AG09309 (cell line): ENCODE results near the gene ACCSL.
A peak's percentile ranks its signal among the peaks of the same experiment; 100 is the strongest.

Experiments
- DNase-seq: peaks from one replicate; pipeline ENCODE4 v3.0.0-alpha.2; 2010; ENCODE audit warnings: low read depth
- H3K4me3 ChIP-seq: 2 replicates; pipeline ENCODE4 v1.5.1; 2011; ENCODE audit warnings: mild to moderate bottlenecking, low read depth, low read length, moderate library complexity; ENCODE audit not compliant: control insufficient read depth
- TF ChIP-seq, protein P1 (sequence below): IDR thresholded peaks from 2 replicates; pipeline ENCODE4 v1.5.1; 2011; ENCODE audit warnings: mild to moderate bottlenecking, low read depth, low read length, inconsistent platforms; ENCODE audit not compliant: insufficient read depth, control insufficient read depth; ENCODE audit errors: missing control alignments

ACCSL gene

GRCh38 chr11:44010789-44011251 is 37.0 kb upstream of the ACCSL start:
- TF ChIP-seq, protein P1, sequence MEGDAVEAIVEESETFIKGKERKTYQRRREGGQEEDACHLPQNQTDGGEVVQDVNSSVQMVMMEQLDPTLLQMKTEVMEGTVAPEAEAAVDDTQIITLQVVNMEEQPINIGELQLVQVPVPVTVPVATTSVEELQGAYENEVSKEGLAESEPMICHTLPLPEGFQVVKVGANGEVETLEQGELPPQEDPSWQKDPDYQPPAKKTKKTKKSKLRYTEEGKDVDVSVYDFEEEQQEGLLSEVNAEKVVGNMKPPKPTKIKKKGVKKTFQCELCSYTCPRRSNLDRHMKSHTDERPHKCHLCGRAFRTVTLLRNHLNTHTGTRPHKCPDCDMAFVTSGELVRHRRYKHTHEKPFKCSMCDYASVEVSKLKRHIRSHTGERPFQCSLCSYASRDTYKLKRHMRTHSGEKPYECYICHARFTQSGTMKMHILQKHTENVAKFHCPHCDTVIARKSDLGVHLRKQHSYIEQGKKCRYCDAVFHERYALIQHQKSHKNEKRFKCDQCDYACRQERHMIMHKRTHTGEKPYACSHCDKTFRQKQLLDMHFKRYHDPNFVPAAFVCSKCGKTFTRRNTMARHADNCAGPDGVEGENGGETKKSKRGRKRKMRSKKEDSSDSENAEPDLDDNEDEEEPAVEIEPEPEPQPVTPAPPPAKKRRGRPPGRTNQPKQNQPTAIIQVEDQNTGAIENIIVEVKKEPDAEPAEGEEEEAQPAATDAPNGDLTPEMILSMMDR, result no peak
- DNase-seq, result peak; percentile 62
- no peak overlapping the region for H3K4me3 ChIP-seq

GRCh38 chr11:44011797-44012196 is 36.0 kb upstream of the ACCSL start:
- H3K4me3 ChIP-seq, result no peak overlapping the region
- no peak for DNase-seq
- TF ChIP-seq, protein P1, result no peak

DNA sequence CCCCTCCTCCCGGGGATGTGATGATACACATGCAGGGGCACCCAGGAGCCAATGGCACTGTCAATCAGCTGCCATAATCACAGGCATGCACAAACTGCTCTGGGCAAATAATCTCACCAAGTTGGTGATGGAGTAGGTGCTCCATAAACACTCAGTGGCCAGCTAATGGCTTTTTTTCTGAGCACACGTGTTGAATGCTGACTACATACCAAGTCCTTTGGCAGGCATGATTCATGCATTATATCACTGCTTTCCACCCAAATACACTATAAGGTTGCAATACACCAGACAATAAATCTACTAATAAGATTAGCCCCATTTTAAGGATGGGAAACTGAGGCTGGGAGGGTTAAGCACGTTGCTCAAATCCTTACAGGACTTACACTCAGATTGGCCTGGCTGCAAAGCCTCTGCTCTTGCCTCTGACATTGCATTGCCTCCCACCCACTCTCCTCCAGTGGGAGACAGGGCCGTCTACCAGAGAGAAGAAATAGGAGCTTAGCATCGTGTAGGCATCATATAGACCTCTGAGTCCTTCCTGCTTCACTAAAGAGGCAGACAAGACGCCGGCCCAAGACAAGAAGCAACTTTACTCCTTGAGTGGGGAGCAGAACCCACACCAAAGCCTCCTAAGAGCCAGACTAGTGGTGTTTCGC is 32.7 kb upstream of the ACCSL start:
- no peak for DNase-seq
- H3K4me3 ChIP-seq, result no peak overlapping the region
- TF ChIP-seq, protein P1, result no peak

- DNase-seq, result no peak
- no peak overlapping the region for H3K4me3 ChIP-seq
- TF ChIP-seq, protein P1, result no peak
These were observed 32.2 kb upstream of the ACCSL start for GRCh38 chr11:44015624-44016007.

DNA sequence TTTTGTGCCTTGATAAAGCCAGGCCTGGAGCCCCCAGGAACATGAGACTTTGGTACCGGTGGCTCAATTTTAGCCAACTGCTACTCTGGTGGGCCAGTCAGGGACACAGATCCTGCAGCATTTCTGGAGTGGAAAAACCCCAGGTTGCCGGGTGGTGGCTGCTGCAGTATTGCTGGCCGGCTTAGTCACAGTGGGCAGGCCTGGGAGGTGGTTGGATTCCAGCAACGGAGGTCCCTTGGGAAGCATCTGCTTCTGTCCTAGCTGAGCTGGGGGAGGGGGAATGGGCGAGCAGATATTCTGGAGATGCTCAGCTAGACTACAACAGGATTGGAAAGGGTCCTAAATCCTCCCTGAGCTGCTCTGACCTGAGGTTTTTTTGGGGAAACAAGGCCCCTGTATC is 31.6 kb upstream of the ACCSL start:
- TF ChIP-seq, protein P1, result no peak
- no peak for DNase-seq

GRCh38 chr11:44016546-44017442 is 31.0 kb upstream of the ACCSL start:
- TF ChIP-seq, protein P1, result no peak
- no peak for DNase-seq
- H3K4me3 ChIP-seq, result no peak overlapping the region

More for the DNA sequence above, 31.6 kb upstream of the ACCSL start:
- H3K4me3 ChIP-seq, result no peak overlapping the region
